ENCODE results near the gene ACTR6. TPM values are rescaled to one million over a fixed set of nuclear protein-coding genes. Genes with fewer than 3 reads are reported as not detected.

The ACTR6 gene
- polyA plus RNA-seq, 1 experiment, result 5.6 TPM

DNA sequence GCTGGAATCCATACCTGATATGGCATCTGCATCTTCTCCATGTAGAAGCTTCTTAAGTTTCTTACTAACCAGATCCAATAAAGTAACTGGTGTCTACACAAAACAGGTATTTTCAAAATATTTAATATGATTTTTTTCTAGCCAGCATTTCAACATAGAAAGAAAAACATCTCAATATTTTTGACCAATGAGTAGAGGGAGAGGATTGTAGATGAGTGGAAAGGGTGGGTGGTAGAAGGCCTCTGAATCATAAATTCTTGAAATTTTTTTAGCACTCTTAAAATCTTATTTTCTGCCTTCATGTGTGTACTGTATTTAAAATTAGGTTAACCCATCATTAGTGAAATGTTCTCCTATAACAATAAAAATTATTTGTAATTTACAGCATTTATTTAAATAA is 48.3 kb downstream of the ACTR6 start:
- ChIA-PET POLR2A (no interaction called here), CTCF (interaction anchor here (0.6 kb wide), 1 partner anchor 20 kb away, joined by 4 read pairs; no protein-coding TSS in a partner anchor)
- Histone ChIP-seq H3K4me3 (ENCODE audit: low read depth, low read length) (no peak overlapping the region), H3K36me3 (ENCODE audit: control insufficient read depth, insufficient read depth, low read length) (no peaks in the 10 kb centered on the region), H3K27me3 (ENCODE audit: control insufficient read depth, insufficient read depth, low read length) (no peaks in the 10 kb centered on the region)
- TF ChIP-seq, protein P1, sequence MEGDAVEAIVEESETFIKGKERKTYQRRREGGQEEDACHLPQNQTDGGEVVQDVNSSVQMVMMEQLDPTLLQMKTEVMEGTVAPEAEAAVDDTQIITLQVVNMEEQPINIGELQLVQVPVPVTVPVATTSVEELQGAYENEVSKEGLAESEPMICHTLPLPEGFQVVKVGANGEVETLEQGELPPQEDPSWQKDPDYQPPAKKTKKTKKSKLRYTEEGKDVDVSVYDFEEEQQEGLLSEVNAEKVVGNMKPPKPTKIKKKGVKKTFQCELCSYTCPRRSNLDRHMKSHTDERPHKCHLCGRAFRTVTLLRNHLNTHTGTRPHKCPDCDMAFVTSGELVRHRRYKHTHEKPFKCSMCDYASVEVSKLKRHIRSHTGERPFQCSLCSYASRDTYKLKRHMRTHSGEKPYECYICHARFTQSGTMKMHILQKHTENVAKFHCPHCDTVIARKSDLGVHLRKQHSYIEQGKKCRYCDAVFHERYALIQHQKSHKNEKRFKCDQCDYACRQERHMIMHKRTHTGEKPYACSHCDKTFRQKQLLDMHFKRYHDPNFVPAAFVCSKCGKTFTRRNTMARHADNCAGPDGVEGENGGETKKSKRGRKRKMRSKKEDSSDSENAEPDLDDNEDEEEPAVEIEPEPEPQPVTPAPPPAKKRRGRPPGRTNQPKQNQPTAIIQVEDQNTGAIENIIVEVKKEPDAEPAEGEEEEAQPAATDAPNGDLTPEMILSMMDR (IDR thresholded peaks at IDR 0.05; ENCODE audit: insufficient read depth, low read depth, low read length), result no peak
- DNase-seq (ENCODE audit: low read depth), result no peak

DNA sequence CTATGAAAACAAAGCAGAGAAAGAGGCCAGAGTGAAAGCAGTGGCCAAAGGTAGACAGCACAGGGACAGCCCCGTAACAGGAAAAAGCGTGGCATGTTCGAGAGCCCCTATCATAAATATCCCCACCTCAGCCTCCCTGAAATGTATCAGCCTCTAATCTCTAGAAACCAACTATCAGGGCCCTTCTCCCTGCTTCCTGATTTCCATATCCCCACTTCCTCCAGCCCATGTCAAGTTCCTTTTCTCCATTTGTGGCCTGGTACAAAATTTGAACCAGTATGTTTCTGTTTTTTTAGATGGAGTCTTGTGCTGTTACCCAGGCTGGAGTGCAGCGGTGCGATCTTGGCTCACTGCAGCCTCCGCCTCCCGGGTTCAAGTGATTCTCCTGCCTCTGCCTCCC is 49.3 kb downstream of the ACTR6 start:
- TF ChIP-seq, protein P1 (IDR thresholded peaks at IDR 0.05; ENCODE audit: insufficient read depth, low read depth, low read length), result no peak
- POLR2A ChIA-PET, result no interaction called here
- CTCF ChIA-PET, result no interaction called here
- Histone ChIP-seq H3K27me3 (ENCODE audit: control insufficient read depth, insufficient read depth, low read length) (no peaks in the 10 kb centered on the region), H3K36me3 (ENCODE audit: control insufficient read depth, insufficient read depth, low read length) (no peaks in the 10 kb centered on the region), H3K4me3 (ENCODE audit: low read depth, low read length) (no peak overlapping the region)
- DNase-seq (ENCODE audit: low read depth), result no peak

DNA sequence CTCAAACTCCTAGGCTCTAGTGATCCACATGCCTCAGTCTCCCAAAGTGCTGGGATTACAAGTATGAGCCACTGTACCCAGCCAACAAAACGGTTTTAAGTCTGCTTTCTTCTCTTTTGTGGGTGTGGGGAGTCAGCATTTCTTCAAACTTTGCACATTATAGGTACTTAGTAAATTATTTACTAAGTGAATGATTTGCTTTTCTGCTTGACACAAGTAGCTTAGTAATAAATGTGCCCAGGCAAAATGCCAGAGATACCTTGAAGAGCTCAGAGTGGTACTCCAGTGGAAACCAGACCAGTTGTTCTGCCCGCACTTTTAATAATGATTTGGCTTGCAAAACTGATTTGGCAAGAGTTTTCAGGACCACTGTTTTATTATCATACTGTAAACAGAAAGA is 51.3 kb downstream of the ACTR6 start:
- ChIA-PET POLR2A (no interaction called here), CTCF (interaction anchor here (1.6 kb wide), 1 partner anchor 11 kb away, joined by 4 read pairs; no protein-coding TSS in a partner anchor)
- Histone ChIP-seq H3K36me3 (ENCODE audit: control insufficient read depth, insufficient read depth, low read length) (no peaks in the 10 kb centered on the region), H3K27me3 (ENCODE audit: control insufficient read depth, insufficient read depth, low read length) (no peaks in the 10 kb centered on the region), H3K4me3 (ENCODE audit: low read depth, low read length) (no peak overlapping the region)
- TF ChIP-seq, protein P1 (IDR thresholded peaks at IDR 0.05; ENCODE audit: insufficient read depth, low read depth, low read length), result no peak
- no peak for DNase-seq (ENCODE audit: low read depth)

DNA sequence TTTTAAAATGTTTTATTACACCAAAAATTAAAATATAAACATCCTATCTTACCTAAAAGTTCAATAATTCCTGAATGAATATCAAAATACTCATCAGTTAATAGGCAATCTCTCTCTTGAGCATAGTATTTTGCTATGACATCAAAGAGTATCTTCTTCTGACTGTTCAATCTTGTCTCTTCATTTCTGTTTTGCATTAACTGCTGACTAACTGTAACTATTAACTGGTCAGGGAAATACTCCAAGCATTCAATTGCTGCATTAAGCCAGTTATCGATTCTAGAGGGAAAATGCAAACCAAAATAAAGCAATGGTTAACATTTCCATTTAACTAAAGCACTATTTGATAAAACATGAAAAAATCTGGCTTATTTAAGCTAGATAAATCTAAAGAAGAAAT is 52.8 kb downstream of the ACTR6 start:
- POLR2A ChIA-PET, result no interaction called here
- CTCF ChIA-PET, result no interaction called here
- no peak for DNase-seq (ENCODE audit: low read depth)
- H3K4me3 ChIP-seq (ENCODE audit: low read depth, low read length), result no peak overlapping the region
- no peaks in the 10 kb centered on the region for H3K36me3 ChIP-seq (ENCODE audit: control insufficient read depth, insufficient read depth, low read length)
- TF ChIP-seq, protein P1 (IDR thresholded peaks at IDR 0.05; ENCODE audit: insufficient read depth, low read depth, low read length), result no peak
- no peaks in the 10 kb centered on the region for H3K27me3 ChIP-seq (ENCODE audit: control insufficient read depth, insufficient read depth, low read length)

DNA sequence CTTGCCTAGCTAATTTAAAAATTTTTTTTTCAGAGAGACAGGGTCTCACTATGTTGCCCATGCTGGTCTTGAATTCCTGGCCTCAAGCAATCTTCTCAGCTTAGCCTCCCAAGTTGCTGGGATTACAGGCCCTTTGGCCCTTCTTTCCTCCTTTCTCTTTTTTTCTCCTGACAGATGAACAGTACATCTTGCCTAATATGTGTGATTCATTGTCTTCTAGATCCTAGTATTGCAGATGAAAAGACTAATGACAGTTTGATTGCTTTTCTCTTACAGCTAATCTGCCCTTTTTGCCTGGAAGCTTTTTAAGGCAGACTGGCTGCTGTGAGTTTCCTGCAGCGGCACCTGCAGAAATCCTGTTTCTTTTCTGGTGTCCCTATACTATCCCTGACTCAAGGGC is 54.3 kb downstream of the ACTR6 start:
- H3K4me3 ChIP-seq (ENCODE audit: low read depth, low read length), result no peak overlapping the region
- no peaks in the 10 kb centered on the region for H3K27me3 ChIP-seq (ENCODE audit: control insufficient read depth, insufficient read depth, low read length)
- ChIA-PET CTCF (interaction anchor here (0.6 to 1.5 kb wide), 2 partner anchors 10 to 20 kb away, joined by 3 to 4 read pairs; no protein-coding TSS in a partner anchor), POLR2A (no interaction called here)
- DNase-seq (ENCODE audit: low read depth), result no peak
- TF ChIP-seq, protein P1 (IDR thresholded peaks at IDR 0.05; ENCODE audit: insufficient read depth, low read depth, low read length), result no peak
- H3K36me3 ChIP-seq (ENCODE audit: control insufficient read depth, insufficient read depth, low read length), result no peaks in the 10 kb centered on the region

Measured in BJ (cell line).